PC-9 (cell line): ENCODE measurements around the gene AP4E1. TPM values are rescaled to one million over a fixed set of nuclear protein-coding genes. Genes with fewer than 3 reads are reported as not detected.

Source experiments
- BruUV-seq: library from RNA; stranded (reverse); fragments of 400-500 nt; replicated peaks from 2 replicates; lab custom pipeline; 2021; lab: Mats Ljungman, UMichigan
- CTCF ChIA-PET: fragments of 300-600 bp; sonication (Branson Sonifier 250); formaldehyde crosslinking; loops from one replicate; lab custom pipeline; 2022; ENCODE audit warnings: antibody characterized with exemption; lab: Charles Lee
- POLR2A ChIA-PET: fragments of 300-600 bp; sonication (Branson Sonifier 250); formaldehyde crosslinking; loops from one replicate; lab custom pipeline; 2022; ENCODE audit warnings: antibody characterized with exemption; ENCODE audit not compliant: unreplicated experiment; lab: Charles Lee
- DNase-seq, 2 experiments: peaks; one replicate each; pipeline versions ENCODE4 v3.0.0 to v3.0.0-alpha.2; 2015 to 2022; ENCODE audit warnings: mixed read lengths in 1 of 2
- H2AFZ ChIP-seq: fragments of 200-600 bp; sonication (generic); 2 replicates; pipeline ENCODE4 v1.8.1; 2017; ENCODE audit warnings: antibody characterized with exemption
- H3F3A ChIP-seq: fragments of 200-600 bp; sonication (generic); 2 replicates; pipeline ENCODE4 v1.8.1; 2017; ENCODE audit warnings: antibody characterized with exemption, mild to moderate bottlenecking, low read depth; ENCODE audit not compliant: insufficient read depth
- H3K27ac ChIP-seq: fragments of 200-600 bp; sonication (generic); 2 replicates; pipeline ENCODE4 v1.6.1; 2016; ENCODE audit warnings: mixed run types
- H3K27me3 ChIP-seq: fragments of 200-600 bp; sonication (generic); 2 replicates; pipeline ENCODE4 v1.6.1; 2016; ENCODE audit warnings: low read depth, mixed run types; ENCODE audit not compliant: insufficient read depth
- H3K36me3 ChIP-seq: fragments of 200-600 bp; sonication (generic); 2 replicates; pipeline ENCODE4 v1.6.1; 2016; ENCODE audit warnings: low read depth, mixed run types
- H3K4me1 ChIP-seq: fragments of 200-600 bp; sonication (generic); replicated peaks from 2 replicates; pipeline ENCODE4 v1.6.1; 2016; ENCODE audit warnings: mixed run types; ENCODE audit not compliant: insufficient read depth
- H3K4me2 ChIP-seq: fragments of 200-600 bp; sonication (generic); 2 replicates; pipeline ENCODE4 v1.6.1; 2017; ENCODE audit warnings: mixed run types
- H3K4me3 ChIP-seq: fragments of 200-600 bp; sonication (generic); 2 replicates; pipeline ENCODE4 v1.6.1; 2016; ENCODE audit warnings: mixed run types
- H3K79me2 ChIP-seq: fragments of 200-600 bp; sonication (generic); 2 replicates; pipeline ENCODE4 v1.6.1; 2017; ENCODE audit warnings: low read depth, mixed run types
- H3K9me2 ChIP-seq: fragments of 200-600 bp; sonication (generic); 2 replicates; pipeline ENCODE4 v1.8.1; 2017; ENCODE audit warnings: mild to moderate bottlenecking; ENCODE audit not compliant: insufficient read depth
- H3K9me3 ChIP-seq: fragments of 200-600 bp; sonication (generic); 2 replicates; pipeline ENCODE4 v1.8.1; 2016; ENCODE audit warnings: low read depth; ENCODE audit not compliant: insufficient read depth
- H4K20me1 ChIP-seq: fragments of 200-600 bp; sonication (generic); 2 replicates; pipeline ENCODE4 v1.8.1; 2017; ENCODE audit not compliant: insufficient read depth
- EZH2 ChIP-seq: fragments of 200-600 bp; sonication (generic); IDR thresholded peaks from 2 replicates; pipeline ENCODE4 v1.8.0; 2017; ENCODE audit warnings: antibody characterized with exemption, low read depth
- intact Hi-C: fragments of 100-400 bp; cut with micrococcal nuclease; formaldehyde crosslinking; loops from one replicate; pipeline ENCODE4 v1.10.0; 2022; ENCODE audit not compliant: unreplicated experiment
- total RNA-seq: library from RNA; stranded (reverse); gene quantifications from 2 replicates; pipeline ENCODE4 v1.2.3, GENCODE V29; 2021
- TF ChIP-seq, protein P1 (sequence below): fragments of 200-600 bp; sonication (generic); conservative IDR thresholded peaks from 2 replicates; pipeline ENCODE4 v1.6.1; 2017; ENCODE audit warnings: mixed run types, antibody characterized with exemption, mild to moderate bottlenecking, moderate library complexity

The AP4E1 gene
- total RNA-seq, 1 experiment from 2014 or later: 10.0 TPM

GRCh38 chr15:50880206-50880605 lies 28.3 kb upstream of the AP4E1 start:
- BruUV-seq: no TSS peak
- intact Hi-C loops: no loop called here
- H3K4me3 ChIP-seq: no peak overlapping the region
- no peaks in the 10 kb centered on the region for H4K20me1 ChIP-seq
- no peak for DNase-seq
- POLR2A ChIA-PET: interaction anchor here (0.5 to 0.6 kb wide), 3 partner anchors 27 to 522 kb away, joined by 4 to 8 read pairs (median 5); no protein-coding TSS in a partner anchor
- H3K27ac ChIP-seq: peak overlapping the region; percentile 95
- peaks cover 8% of the 10 kb centered on the region for H3F3A ChIP-seq
- H3K36me3 ChIP-seq: no peaks in the 10 kb centered on the region
- peak overlapping the region; percentile 40; the same call in 1 of the 2 replicates for H3K4me2 ChIP-seq
- no peak overlapping the region for H2AFZ ChIP-seq
- no peaks in the 10 kb centered on the region for H3K79me2 ChIP-seq
- no peaks in the 10 kb centered on the region for H3K27me3 ChIP-seq
- H3K9me3 ChIP-seq: no peaks in the 10 kb centered on the region
- peaks cover 34% of the 10 kb centered on the region for H3K4me1 ChIP-seq
- no peaks in the 10 kb centered on the region for H3K9me2 ChIP-seq
- CTCF ChIA-PET: interaction anchor here (0.6 kb wide), 1 partner anchor 229 kb away, joined by 3 read pairs; no protein-coding TSS in a partner anchor
- TF ChIP-seq EZH2: no peak

- no peak for DNase-seq
- TF ChIP-seq, protein P1, sequence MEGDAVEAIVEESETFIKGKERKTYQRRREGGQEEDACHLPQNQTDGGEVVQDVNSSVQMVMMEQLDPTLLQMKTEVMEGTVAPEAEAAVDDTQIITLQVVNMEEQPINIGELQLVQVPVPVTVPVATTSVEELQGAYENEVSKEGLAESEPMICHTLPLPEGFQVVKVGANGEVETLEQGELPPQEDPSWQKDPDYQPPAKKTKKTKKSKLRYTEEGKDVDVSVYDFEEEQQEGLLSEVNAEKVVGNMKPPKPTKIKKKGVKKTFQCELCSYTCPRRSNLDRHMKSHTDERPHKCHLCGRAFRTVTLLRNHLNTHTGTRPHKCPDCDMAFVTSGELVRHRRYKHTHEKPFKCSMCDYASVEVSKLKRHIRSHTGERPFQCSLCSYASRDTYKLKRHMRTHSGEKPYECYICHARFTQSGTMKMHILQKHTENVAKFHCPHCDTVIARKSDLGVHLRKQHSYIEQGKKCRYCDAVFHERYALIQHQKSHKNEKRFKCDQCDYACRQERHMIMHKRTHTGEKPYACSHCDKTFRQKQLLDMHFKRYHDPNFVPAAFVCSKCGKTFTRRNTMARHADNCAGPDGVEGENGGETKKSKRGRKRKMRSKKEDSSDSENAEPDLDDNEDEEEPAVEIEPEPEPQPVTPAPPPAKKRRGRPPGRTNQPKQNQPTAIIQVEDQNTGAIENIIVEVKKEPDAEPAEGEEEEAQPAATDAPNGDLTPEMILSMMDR: no peak
- no peak for TF ChIP-seq EZH2
- BruUV-seq: no TSS peak
- H2AFZ ChIP-seq: no peak overlapping the region
- H3K27me3 ChIP-seq: no peaks in the 10 kb centered on the region
- no peaks in the 10 kb centered on the region for H3K9me3 ChIP-seq
- ChIA-PET CTCF (interaction anchor here (0.6 kb wide), 1 partner anchor 230 kb away, joined by 3 read pairs; no protein-coding TSS in a partner anchor), POLR2A (interaction anchor here (0.5 to 0.6 kb wide), 3 partner anchors 28 to 521 kb away, joined by 4 to 8 read pairs (median 5); no protein-coding TSS in a partner anchor)
- H3K27ac ChIP-seq: peak overlapping the region; percentile 95
- no peaks in the 10 kb centered on the region for H3K9me2 ChIP-seq
- peaks cover 13% of the 10 kb centered on the region for H3F3A ChIP-seq
- peaks cover 34% of the 10 kb centered on the region for H3K4me1 ChIP-seq
- no peaks in the 10 kb centered on the region for H3K36me3 ChIP-seq
- no peaks in the 10 kb centered on the region for H3K79me2 ChIP-seq
- peak overlapping the region; percentile 51 for H3K4me2 ChIP-seq
- intact Hi-C loops: no loop called here
- H3K4me3 ChIP-seq: no peak overlapping the region
- H4K20me1 ChIP-seq: no peaks in the 10 kb centered on the region
Measured at GRCh38 chr15:50880651-50881114, 27.8 kb upstream of the AP4E1 start.

- no peaks in the 10 kb centered on the region for H3K9me3 ChIP-seq
- peak in 1 of 2 experiments; percentile 48 for DNase-seq
- no peak overlapping the region for H2AFZ ChIP-seq
- H3K4me1 ChIP-seq: peaks cover 34% of the 10 kb centered on the region
- H3K4me3 ChIP-seq: no peak overlapping the region
- H4K20me1 ChIP-seq: no peaks in the 10 kb centered on the region
- H3K27ac ChIP-seq: peak overlapping the region; percentile 95
- H3K79me2 ChIP-seq: no peaks in the 10 kb centered on the region
- H3F3A ChIP-seq: peaks cover 19% of the 10 kb centered on the region
- peak overlapping the region; percentile 51 for H3K4me2 ChIP-seq
- H3K9me2 ChIP-seq: no peaks in the 10 kb centered on the region
- no TSS peak for BruUV-seq
- CTCF ChIA-PET: interaction anchor here (0.6 kb wide), 1 partner anchor 219 kb away, joined by 5 read pairs; no protein-coding TSS in a partner anchor
- no peaks in the 10 kb centered on the region for H3K27me3 ChIP-seq
- POLR2A ChIA-PET: interaction anchor here (0.5 to 0.7 kb wide), 3 partner anchors 117 to 196 kb away, joined by 4 to 9 read pairs (median 5); no protein-coding TSS in a partner anchor
- intact Hi-C loops: no loop called here
- no peak for TF ChIP-seq EZH2
- TF ChIP-seq, protein P1: no peak
- no peaks in the 10 kb centered on the region for H3K36me3 ChIP-seq
Measured at GRCh38 chr15:50881121-50882048, 27.1 kb upstream of the AP4E1 start.
